ENCODE results near the gene TMEM128.
"Not testable (repeated sequence)": the region's sequence is repeated elsewhere in the genome, so short reads cannot be mapped to it uniquely, and the experiment has no call there.

- not testable (repeated sequence) for TF ChIP-seq EZH2phosphoT487 (IDR thresholded peaks at IDR 0.05; ENCODE audit: low read length); EZH2 (optimal IDR thresholded peaks at IDR 0.05; ENCODE audit: low read depth, low read length)
- TF ChIP-seq, protein P1, sequence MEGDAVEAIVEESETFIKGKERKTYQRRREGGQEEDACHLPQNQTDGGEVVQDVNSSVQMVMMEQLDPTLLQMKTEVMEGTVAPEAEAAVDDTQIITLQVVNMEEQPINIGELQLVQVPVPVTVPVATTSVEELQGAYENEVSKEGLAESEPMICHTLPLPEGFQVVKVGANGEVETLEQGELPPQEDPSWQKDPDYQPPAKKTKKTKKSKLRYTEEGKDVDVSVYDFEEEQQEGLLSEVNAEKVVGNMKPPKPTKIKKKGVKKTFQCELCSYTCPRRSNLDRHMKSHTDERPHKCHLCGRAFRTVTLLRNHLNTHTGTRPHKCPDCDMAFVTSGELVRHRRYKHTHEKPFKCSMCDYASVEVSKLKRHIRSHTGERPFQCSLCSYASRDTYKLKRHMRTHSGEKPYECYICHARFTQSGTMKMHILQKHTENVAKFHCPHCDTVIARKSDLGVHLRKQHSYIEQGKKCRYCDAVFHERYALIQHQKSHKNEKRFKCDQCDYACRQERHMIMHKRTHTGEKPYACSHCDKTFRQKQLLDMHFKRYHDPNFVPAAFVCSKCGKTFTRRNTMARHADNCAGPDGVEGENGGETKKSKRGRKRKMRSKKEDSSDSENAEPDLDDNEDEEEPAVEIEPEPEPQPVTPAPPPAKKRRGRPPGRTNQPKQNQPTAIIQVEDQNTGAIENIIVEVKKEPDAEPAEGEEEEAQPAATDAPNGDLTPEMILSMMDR (IDR thresholded peaks at IDR 0.05; ENCODE audit: low read length), result not testable (repeated sequence)
Measured at GRCh38 chr4:4257705-4258104, 9.7 kb upstream of the TMEM128 start.
